Measurements from ENCODE around the gene HS3ST3B1. TPM values are rescaled to one million over a fixed set of nuclear protein-coding genes. Genes with fewer than 3 reads are reported as not detected.

HS3ST3B1 gene
- 0.27 to 0.49 TPM (median 0.36 TPM) in 5 replicates for total RNA-seq (2022; extraction: Qiagen RNA extraction; ENCODE audit: low read depth)

DNA sequence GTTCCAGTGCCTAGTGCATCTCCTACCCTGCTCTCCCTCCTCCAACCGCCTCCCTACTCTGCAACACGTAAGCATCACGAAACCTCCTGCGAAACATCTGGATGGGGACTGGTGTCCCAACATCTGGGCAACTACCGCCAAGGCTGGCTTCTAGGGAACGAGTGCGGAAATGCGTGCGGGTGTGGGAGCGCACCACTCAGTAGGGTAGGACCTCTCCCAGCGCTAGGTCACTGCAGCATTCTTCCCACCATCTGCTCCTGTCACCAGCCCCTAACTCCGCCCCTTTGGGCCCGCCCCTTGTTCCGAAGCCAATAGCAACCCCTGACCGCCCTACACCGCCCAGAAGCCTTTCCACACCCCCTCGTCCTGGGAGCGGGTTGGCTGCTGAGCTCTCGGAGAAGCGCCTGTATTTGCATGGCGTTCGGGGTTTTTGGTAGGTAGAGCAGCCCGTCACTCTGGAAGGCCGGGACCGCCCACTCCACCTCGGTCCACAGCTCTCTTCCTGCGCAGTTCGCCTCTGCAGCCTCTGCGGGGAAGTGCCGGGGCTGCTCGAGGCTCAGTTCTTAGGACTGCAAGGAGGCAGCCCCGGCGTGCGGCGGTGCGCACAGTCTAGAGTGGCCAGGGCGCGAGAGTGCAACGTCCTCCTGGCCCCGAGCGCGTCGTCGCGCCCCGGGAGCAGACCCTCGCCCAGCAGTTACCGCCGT is at the start of gene HS3ST3B1:
TSS of gene HS3ST3B1 (plus strand) at position 507 of the 704 bp plus-strand sequence. CDS start 438 bp downstream, outside the sequence.

Other genes with a start within 250 kb of the HS3ST3B1 start
- 19.3 to 22.6 TPM (median 21.1 TPM) in 5 replicates for gene COX10, start 231.6 kb upstream of the HS3ST3B1 start, total RNA-seq (2022; extraction: Qiagen RNA extraction; ENCODE audit: low read depth)
- gene CDRT15, start 64.2 kb upstream of the HS3ST3B1 start, total RNA-seq (2022; extraction: Qiagen RNA extraction; ENCODE audit: low read depth): not detected in 5 replicates